GM20000 (cell line): Measurements from ENCODE around the gene RPIA.

Experiments
- DNase-seq: peaks from one replicate; pipeline ENCODE4 v3.0.0; 2012; ENCODE audit warnings: low spot score
- TF ChIP-seq, protein P1 (sequence below): IDR thresholded peaks from 2 replicates; pipeline ENCODE4 v1.5.1; 2012; ENCODE audit warnings: mild to moderate bottlenecking, control low read depth; ENCODE audit errors: extremely low read depth, missing control alignments

Gene RPIA

DNA sequence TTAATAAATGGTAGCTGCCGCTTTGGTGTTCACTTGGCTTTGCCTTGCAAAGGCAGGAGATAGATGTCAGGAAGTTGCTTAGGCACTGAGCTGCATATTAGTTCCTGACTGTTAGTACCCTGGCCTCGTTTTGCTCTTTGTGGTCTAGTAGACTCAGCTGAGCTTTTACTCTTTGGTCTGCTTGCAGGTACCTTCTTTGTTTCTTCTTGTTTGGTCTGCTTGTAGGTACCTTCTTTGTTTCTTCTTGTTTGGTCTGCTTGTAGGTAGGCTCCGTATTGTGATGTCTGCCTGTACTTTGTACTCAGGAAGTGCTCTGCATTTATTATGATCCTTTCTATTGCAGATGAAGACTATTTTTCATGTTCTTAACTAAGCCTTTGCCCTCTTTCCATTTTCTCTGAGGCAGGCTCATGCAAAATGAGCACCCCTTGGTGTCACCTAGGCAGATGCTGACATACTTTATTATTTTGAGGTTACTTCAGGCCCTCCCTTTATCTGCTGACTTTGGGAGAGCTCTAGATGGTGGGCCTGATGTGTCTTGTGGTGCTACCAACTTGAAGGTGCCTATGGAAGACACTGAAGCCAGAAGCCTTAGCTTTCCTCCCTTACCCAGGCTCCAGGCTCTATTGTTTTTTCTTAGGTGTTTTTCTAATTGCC, 6.0 kb downstream of the RPIA start:
- TF ChIP-seq, protein P1, sequence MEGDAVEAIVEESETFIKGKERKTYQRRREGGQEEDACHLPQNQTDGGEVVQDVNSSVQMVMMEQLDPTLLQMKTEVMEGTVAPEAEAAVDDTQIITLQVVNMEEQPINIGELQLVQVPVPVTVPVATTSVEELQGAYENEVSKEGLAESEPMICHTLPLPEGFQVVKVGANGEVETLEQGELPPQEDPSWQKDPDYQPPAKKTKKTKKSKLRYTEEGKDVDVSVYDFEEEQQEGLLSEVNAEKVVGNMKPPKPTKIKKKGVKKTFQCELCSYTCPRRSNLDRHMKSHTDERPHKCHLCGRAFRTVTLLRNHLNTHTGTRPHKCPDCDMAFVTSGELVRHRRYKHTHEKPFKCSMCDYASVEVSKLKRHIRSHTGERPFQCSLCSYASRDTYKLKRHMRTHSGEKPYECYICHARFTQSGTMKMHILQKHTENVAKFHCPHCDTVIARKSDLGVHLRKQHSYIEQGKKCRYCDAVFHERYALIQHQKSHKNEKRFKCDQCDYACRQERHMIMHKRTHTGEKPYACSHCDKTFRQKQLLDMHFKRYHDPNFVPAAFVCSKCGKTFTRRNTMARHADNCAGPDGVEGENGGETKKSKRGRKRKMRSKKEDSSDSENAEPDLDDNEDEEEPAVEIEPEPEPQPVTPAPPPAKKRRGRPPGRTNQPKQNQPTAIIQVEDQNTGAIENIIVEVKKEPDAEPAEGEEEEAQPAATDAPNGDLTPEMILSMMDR, result no peak
- DNase-seq, result no peak

GRCh38 chr2:88698027-88698413, 6.5 kb downstream of the RPIA start:
- DNase-seq, result no peak
- TF ChIP-seq, protein P1, result no peak

GRCh38 chr2:88698498-88699233, 7.2 kb downstream of the RPIA start:
- TF ChIP-seq, protein P1, result no peak
- no peak for DNase-seq

DNA sequence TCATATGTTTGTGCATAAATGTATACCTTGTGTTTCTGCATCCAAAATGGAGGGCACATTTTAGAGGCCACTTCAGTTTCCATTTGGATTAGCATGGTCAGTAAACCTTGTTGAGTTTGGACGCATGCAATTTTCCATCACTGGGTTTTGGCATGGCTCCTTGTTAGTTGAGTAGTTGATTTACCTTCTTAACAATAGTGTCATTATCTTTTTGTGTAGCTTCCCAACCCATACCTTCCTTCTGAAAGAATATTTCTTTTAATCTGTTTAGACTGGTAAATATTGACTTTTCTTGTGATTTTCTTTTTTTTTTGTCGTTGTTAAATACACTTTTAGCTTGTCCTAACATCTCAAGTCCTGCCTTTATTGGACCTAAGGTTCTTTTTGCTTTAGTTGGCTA, 15.5 kb downstream of the RPIA start:
- TF ChIP-seq, protein P1, result no peak
- no peak for DNase-seq

DNA sequence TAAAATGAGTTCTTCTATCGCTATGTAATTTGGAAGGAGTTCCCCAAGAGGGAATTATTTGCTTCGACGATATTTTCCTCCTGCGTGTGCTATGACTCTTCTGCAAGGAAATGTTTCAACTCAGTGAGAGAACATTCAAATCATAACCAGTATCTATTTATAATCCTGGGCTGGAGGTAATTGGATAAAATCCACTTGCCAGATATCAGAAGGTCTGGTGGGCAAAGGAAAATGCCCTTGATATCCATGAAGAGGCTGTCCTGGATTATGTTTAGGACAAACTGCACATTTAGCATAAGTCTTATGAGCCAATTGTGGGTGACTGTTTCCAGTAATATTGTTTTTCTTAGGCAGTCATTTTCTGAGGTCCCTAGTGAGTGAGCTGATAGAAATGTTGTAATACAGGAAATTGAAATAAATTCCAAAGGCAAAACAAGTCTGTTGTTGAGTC, 17.7 kb downstream of the RPIA start:
- TF ChIP-seq, protein P1, result no peak
- DNase-seq, result no peak

DNA sequence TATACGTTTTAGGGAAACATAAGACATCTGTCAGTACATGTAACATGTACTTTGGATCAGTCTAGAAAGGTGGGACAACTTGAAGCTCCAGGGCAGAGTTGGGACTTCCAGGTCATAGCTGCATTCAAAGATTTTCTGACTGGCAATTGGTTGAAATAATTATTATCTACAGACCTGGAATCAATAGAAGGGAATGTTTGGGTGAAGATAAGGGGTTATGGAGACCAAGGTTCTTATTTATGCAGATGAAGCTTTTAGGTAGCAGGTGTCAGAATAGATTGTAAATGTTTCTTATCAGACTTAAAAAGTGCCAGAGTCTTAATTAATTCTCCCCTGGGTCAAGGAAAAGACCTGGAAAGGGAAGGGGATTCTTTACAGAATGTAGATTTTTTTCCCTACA, 19.8 kb downstream of the RPIA start:
- TF ChIP-seq, protein P1, result no peak
- no peak for DNase-seq

DNA sequence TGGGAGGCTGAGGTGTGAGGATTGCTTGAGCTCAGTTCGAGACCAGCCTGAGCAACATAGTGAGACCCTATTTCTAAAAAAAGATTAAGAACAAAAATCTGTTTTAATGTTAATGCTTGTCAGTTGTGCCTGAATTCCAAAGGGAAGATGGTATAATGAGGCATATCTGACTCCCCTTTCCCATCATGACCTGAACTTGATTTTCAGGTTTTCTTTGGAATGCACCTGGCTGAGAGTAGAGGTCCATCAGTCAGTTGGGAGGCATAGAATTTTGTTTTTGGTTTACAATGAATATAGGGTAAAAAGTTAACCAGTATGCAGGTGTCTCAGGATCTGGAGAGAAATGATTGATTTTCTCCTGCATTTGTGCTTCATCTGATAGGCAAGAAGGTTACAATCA, 20.4 kb downstream of the RPIA start:
- DNase-seq, result no peak
- TF ChIP-seq, protein P1, result no peak
